PC-9 (cell line): ENCODE measurements around the gene ZNF710.

ENCODE experiments used
- CTCF ChIP-seq: fragments of 200-600 bp; sonication (generic); conservative IDR thresholded peaks from 2 replicates; pipeline ENCODE4 v1.6.1; 2017; ENCODE audit warnings: mixed run types, antibody characterized with exemption, mild to moderate bottlenecking, moderate library complexity
- EZH2 ChIP-seq: fragments of 200-600 bp; sonication (generic); IDR thresholded peaks from 2 replicates; pipeline ENCODE4 v1.8.0; 2017; ENCODE audit warnings: antibody characterized with exemption, low read depth

GRCh38 chr15:90047956-90048575 lies 46.9 kb downstream of the ZNF710 start:
- TF ChIP-seq CTCF: no peak
- no peak for TF ChIP-seq EZH2
